Osteoblast (primary cell): ENCODE results near the gene GPX5. TPM values are rescaled to one million over a fixed set of nuclear protein-coding genes. Genes with fewer than 3 reads are reported as not detected.

Experiments used
- DNase-seq: peaks from one replicate; pipeline ENCODE4 v3.0.0; 2011; ENCODE audit warnings: low spot score, mixed read lengths; ENCODE audit not compliant: insufficient read length; ENCODE audit errors: missing footprints
- H2AFZ ChIP-seq: 2 replicates; pipeline ENCODE4 v1.6.0; 2011; ENCODE audit warnings: mild to moderate bottlenecking, low read length
- H3K27ac ChIP-seq: 2 replicates; pipeline ENCODE4 v1.5.1; 2011; ENCODE audit warnings: mild to moderate bottlenecking, low read depth, low read length, moderate library complexity
- H3K27me3 ChIP-seq: 2 replicates; pipeline ENCODE4 v1.6.0; 2012; ENCODE audit warnings: mild to moderate bottlenecking, control low read depth, inconsistent platforms, low read length, moderate library complexity; ENCODE audit not compliant: insufficient read depth
- H3K36me3 ChIP-seq: 2 replicates; pipeline ENCODE4 v1.5.1; 2011; ENCODE audit warnings: mild to moderate bottlenecking, low read length, control low read depth, moderate library complexity; ENCODE audit not compliant: insufficient read depth
- H3K4me1 ChIP-seq: 2 replicates; pipeline ENCODE4 v1.5.1; 2011; ENCODE audit warnings: mild to moderate bottlenecking, low read length, control low read depth, moderate library complexity; ENCODE audit not compliant: insufficient read depth
- H3K4me2 ChIP-seq: 2 replicates; pipeline ENCODE4 v1.6.0; 2011; ENCODE audit warnings: mild to moderate bottlenecking, low read length; ENCODE audit not compliant: insufficient read depth
- H3K4me3 ChIP-seq: fragments of 200-600 bp; sonication (generic); 3 replicates; pipeline ENCODE4 v1.5.1; 2012; ENCODE audit warnings: mild to moderate bottlenecking, low read length, inconsistent platforms; ENCODE audit not compliant: insufficient read depth
- H3K79me2 ChIP-seq: 2 replicates; pipeline ENCODE4 v1.6.0; 2012; ENCODE audit warnings: mild to moderate bottlenecking, low read length, control low read depth, inconsistent platforms; ENCODE audit not compliant: insufficient read depth
- H3K9me3 ChIP-seq: 2 replicates; pipeline ENCODE4 v1.5.1; 2011; ENCODE audit warnings: low read depth, low read length, control low read depth
- H4K20me1 ChIP-seq: 2 replicates; pipeline ENCODE4 v1.6.0; 2012; ENCODE audit warnings: mild to moderate bottlenecking, low read length, control low read depth; ENCODE audit not compliant: insufficient read depth
- CTCF ChIP-seq: IDR thresholded peaks from 2 replicates; pipeline ENCODE4 v1.5.1; 2011; ENCODE audit warnings: mild to moderate bottlenecking, low read depth, low read length, moderate library complexity; ENCODE audit errors: extremely low read depth
- total RNA-seq: library from RNA; depleted of rRNA; stranded (reverse); fragments of >200 nt; gene quantifications from 2 replicates; pipeline ENCODE4 v1.2.3, GENCODE V29; 2012

Gene GPX5
- total RNA-seq, 1 donor, result not detected

DNA sequence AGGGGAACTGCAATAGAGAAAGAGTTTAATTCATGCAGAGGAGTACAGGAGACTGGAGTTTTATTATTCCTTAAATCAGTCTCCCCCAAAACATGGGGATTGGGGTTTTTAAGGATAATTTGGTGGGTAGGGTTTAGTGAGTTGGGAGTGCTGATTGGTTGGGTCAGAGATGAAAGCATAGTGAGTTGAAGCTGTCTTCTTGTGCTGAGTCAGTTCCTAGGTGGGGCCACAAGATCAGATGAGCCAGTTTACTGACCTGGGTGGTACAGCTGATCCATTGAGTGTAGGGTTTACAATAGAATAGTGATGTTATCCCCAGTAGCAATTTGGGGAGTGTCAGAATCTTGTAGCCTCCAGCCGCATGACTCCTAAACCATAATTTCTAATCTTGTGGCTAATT lies 39.1 kb upstream of the GPX5 start:
- H4K20me1 ChIP-seq, result no peaks in the 10 kb centered on the region
- H3K79me2 ChIP-seq, result no peaks in the 10 kb centered on the region
- no peak overlapping the region for H3K4me2 ChIP-seq
- no peak overlapping the region for H3K4me3 ChIP-seq
- H3K4me1 ChIP-seq, result peaks cover 4% of the 10 kb centered on the region
- no peak overlapping the region for H3K27ac ChIP-seq
- H3K9me3 ChIP-seq, result no peaks in the 10 kb centered on the region
- no peaks in the 10 kb centered on the region for H3K27me3 ChIP-seq
- no peak for TF ChIP-seq CTCF
- no peak overlapping the region for H2AFZ ChIP-seq
- H3K36me3 ChIP-seq, result no peaks in the 10 kb centered on the region
- DNase-seq, result no peak

- Histone ChIP-seq H3K9me3 (no peaks in the 10 kb centered on the region), H3K27ac (no peak overlapping the region), H2AFZ (no peak overlapping the region), H3K4me1 (peaks cover 4% of the 10 kb centered on the region), H3K4me3 (no peak overlapping the region), H3K27me3 (no peaks in the 10 kb centered on the region), H4K20me1 (no peaks in the 10 kb centered on the region), H3K4me2 (no peak overlapping the region), H3K79me2 (no peaks in the 10 kb centered on the region), H3K36me3 (no peaks in the 10 kb centered on the region)
- TF ChIP-seq CTCF, result no peak
- no peak for DNase-seq
Observed at GRCh38 chr6:28486988-28487742, 38.5 kb upstream of the GPX5 start.

DNA sequence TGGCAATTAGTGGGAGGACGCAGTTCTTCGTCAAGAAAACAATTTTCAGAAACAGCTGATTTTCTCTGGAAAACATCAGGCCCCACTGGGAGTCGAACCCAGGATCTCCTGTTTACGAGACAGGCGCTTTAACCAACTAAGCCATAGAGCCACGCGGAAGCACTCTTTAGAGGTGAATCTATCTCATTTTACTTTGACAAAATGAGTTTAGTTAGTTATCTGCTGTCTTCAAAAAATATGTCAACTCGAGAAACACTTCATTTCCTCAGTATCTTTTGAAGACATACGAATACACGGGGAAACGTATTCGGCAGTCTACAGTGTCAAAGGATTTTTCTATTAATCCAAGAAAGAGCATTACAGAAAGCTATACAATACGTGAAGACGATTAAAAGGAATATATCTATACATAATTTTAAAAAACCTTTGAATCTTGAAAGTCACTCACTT lies 36.7 kb upstream of the GPX5 start:
- Histone ChIP-seq H3K4me3 (peak overlapping the region; percentile 82), H3K27ac (peak overlapping the region; percentile 3), H3K27me3 (no peaks in the 10 kb centered on the region), H2AFZ (peak overlapping the region; percentile 97), H3K36me3 (no peaks in the 10 kb centered on the region), H3K4me1 (peaks cover 4% of the 10 kb centered on the region), H3K4me2 (peak overlapping the region; percentile 91), H4K20me1 (no peaks in the 10 kb centered on the region), H3K9me3 (no peaks in the 10 kb centered on the region), H3K79me2 (no peaks in the 10 kb centered on the region)
- DNase-seq, result no peak
- no peak for TF ChIP-seq CTCF

DNA sequence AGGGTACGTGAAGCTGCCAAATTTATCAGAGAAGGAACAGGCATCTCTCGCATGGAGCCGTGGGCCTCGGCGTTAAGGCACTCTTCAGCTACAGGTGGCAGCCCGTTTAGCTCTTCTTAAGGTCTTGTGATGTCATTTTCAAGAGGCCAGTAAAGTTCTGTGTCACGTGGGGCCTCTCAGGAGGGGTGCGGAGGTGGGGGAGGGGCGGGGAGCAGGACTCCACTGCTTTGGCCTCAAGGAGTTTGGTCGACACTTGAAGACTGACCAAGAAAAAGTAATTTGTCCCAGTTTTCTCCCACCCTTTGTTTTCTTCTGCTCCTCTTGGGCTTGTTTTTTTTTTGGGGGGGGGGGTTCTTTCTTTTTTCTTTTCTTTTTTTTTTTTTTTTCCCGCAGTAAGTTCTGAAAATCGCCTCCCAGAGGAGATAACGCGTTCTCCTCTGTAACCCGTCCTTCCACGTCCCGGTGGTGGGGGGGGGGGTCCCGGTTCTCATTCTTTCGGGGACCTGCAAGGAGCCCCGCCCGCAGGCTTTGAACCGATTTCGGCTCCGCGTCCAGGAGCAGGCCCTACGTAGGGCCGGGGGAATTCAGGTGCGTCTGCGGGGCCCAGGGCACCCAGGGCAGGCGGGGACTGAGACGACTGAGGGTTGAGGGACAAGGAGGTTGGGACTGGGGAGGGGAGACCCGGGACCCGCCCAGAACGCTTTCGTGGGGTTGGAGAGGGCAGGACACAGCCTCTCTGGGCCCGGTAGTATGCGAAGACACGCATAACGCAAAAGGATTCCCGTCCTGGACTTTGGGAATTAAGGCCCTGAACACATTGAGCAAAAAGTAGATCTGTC lies 36.1 kb upstream of the GPX5 start:
- Histone ChIP-seq H3K4me1 (peaks cover 4% of the 10 kb centered on the region), H2AFZ (peak overlapping the region; percentile 97), H3K79me2 (no peaks in the 10 kb centered on the region), H3K4me2 (peak overlapping the region; percentile 91), H4K20me1 (no peaks in the 10 kb centered on the region), H3K27ac (peak overlapping the region; percentile 3), H3K4me3 (peak overlapping the region; percentile 82), H3K36me3 (no peaks in the 10 kb centered on the region), H3K9me3 (no peaks in the 10 kb centered on the region), H3K27me3 (no peaks in the 10 kb centered on the region)
- DNase-seq, result peak; percentile 85
- no peak for TF ChIP-seq CTCF
